Activated T-helper 9 cell treated with anti-CD3 and anti-CD28 coated beads, Interleukin-2, amount 50 U/mL, for 16 hours (primary cell): ENCODE results near the gene MINDY4.
"Not testable (repeated sequence)": the region's sequence is repeated elsewhere in the genome, so short reads cannot be mapped to it uniquely, and the experiment has no call there.

Experiments used
- DNase-seq: peaks from one replicate; pipeline ENCODE4 v3.0.0-alpha.2; 2020; ENCODE audit warnings: low read depth

MINDY4 gene

DNA sequence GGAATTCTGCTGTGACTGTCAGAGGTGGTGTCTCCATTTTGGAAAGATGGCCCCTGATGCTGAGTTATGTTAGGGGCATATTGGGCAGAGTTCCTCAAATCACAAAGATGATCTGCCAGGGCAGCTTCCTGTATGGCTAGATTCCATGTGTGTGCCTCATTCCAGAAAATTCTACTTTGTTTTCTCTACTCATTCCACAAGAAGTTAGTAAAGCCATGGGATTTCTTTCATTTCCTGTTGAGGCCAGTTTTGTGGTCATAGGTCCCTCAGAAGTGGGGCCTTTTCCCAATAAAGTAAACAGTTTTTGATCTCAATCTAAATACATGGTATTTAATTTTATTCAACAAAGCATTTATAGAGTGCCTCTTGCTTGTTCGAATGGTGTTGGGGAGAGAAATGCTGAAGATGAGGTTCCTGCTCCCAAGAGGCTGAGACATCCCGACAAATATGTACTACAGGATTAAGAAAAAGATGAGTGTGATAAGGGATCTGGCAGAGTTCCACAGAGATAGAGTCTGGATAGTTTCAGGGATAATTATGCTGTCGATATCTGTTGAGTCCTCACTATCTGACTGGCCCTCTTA lies 33.0 kb downstream of the MINDY4 start:
- no peak for DNase-seq

GRCh38 chr7:30805081-30805691 lies 34.0 kb downstream of the MINDY4 start:
- DNase-seq: no peak

- no peak for DNase-seq
Measured at GRCh38 chr7:30805931-30806330, 34.7 kb downstream of the MINDY4 start.

DNA sequence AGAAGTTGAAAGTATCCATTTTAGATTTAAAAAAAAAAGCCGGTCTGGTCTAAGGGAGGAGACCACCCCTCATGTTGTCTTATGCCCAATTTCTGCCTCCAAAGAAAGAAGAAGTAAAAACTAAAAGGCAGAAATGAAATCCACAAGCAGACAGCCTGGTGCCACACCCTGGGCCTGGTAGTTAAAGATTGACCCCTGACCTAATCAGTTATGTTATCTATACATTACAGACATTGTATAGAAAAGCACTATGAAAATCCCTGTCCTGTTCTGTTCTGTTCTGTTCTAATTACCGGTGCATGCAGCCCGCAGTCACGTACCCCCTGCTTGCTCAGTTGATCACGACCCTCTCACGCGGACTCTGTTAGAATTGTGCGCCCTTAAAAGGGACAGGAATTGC lies 36.3 kb downstream of the MINDY4 start:
- not testable (repeated sequence) for DNase-seq

- not testable (repeated sequence) for DNase-seq
Measured at GRCh38 chr7:30807941-30808340, 36.7 kb downstream of the MINDY4 start.

DNA sequence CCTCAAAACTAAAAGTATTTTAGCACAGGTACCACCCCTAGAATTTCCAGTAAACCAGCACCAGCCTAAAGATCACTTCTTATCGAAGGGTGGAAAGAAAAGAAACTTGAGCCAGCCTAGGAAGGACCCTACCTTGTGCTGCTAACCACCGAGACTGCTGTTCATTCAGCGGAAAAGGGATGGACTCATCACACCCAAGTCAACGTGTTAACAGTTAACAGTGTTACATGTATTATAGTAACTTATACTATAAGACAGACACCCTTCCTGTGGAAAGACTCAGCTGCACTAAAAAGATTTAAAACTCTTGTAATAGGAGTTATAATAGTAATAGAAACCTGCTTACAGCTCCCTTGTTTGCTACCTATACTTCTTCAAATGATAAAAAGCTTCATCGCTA lies 39.8 kb downstream of the MINDY4 start:
- DNase-seq: no peak

GRCh38 chr7:30812676-30813075 lies 41.5 kb downstream of the MINDY4 start:
- no peak for DNase-seq

- no peak for DNase-seq
Measured at GRCh38 chr7:30813466-30813865, 42.2 kb downstream of the MINDY4 start.

GRCh38 chr7:30814700-30815387 lies 43.6 kb downstream of the MINDY4 start:
- no peak for DNase-seq

GRCh38 chr7:30815388-30815854 lies 44.2 kb downstream of the MINDY4 start:
- no peak for DNase-seq

DNA sequence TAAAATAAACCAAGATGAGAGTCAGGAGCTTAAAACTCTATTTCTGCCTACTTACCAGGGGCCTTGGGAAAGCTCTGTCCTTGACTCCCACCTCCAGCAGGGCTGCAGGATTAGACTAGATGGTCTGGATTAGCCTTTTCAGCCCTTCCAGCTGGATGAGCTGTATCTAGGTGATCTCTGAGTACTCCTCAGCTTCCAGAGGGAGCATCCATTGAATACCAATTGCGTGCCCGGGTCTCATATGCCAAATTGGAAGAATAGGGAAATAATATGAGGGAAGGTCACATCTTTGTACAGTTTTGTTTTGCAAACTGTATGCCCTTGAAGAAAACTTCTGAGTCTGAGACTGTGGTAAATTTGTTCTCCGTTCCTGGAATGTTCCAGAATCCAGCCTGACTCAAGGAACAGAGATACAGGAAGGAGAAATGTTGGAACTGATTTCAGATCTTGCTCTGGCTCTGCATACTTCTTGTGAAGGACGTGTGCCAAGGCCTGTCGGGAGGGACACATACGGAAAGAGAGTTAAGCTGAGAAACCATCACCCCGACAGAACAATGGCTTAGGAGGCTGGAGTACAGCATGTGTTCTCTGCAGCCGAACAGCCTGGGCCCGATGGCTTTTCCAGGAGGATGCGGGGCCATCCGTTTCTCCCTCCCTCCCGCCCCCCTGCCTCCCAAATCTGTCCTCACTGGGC lies 44.9 kb downstream of the MINDY4 start:
- DNase-seq: no peak

GRCh38 chr7:30816645-30817370 lies 45.6 kb downstream of the MINDY4 start:
- no peak for DNase-seq

DNA sequence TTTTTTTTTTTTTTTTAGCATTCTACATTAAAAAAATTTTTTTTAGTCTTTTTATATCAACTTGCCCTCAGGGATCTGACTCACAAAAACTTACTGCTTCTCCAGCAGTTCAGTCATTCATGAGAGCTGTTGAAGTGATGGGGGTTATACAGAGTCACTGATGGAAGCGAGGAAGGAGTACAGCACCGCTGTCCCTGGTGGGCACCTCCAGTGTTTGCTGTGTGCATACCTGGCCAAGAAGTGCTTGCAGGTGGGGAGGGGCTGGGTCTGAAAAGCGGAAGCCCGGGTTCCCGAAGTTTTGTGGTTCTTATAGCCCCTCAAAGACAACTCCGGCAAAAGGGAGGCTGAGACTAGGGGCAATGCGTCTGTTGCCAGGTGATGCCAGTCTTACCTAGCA lies 46.2 kb downstream of the MINDY4 start:
- DNase-seq: no peak

- DNase-seq: no peak
Measured at GRCh38 chr7:30824821-30825720, 53.9 kb downstream of the MINDY4 start.

DNA sequence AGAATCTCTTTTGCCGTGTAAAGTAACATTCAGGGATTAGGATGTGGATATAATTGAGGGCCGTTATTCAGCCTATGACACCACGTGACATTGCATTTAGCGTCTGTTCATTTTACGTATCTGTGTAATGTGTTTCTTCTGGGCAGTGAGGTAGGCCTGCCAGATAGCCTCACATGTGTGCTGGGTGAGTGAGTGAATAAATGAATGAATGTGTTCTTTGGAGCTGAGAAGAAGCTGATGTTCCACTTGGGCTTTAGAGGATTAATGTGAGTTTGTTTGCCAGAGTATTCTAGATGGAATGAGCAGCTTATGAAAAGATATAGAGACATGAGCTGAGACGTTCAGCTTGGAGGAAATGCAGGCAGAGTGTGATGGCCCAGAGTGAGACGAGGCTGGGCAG lies 55.0 kb downstream of the MINDY4 start:
- no peak for DNase-seq

DNA sequence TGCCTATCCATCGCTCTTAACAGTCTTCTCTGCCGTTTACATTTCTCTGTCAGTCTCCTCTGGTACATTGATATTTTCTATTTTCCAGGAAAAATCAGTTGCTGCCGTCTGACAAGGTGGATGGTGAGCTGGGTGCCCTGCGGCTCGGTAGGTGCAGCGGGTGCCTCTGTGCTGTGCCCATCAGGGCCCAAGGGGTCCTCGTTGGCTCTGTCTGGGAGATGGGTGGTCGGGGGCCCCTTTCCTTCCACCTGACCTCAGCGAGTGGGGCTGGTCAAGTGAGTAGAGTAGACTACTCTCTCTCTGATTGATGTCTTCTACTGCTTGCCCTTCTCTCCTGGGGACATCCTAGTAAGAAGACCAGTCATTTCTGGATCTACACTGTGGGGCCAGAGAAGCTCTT lies 57.4 kb downstream of the MINDY4 start:
- DNase-seq: no peak

DNA sequence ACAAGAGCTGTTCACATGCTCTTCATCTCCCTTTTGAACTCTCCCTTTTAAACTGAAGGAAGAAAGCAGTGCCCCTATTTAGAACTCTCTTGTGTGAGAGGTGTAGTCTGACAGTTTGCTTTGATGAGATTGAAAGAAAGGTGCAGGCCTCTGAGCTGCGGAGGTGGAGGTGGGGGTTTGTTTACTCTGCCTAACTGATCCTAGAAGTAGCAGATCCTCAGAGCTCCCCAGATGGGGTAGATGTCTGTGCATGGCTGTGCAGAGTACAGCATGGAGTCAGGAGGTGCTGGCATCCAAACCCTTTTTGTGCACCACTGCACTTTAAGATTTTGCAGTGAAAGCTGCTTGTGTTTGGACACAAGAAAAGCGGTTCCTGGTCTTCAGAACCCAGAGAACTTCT lies 58.3 kb downstream of the MINDY4 start:
- no peak for DNase-seq

- no peak for DNase-seq
Measured at GRCh38 chr7:30831227-30831626, 60.0 kb downstream of the MINDY4 start.

DNA sequence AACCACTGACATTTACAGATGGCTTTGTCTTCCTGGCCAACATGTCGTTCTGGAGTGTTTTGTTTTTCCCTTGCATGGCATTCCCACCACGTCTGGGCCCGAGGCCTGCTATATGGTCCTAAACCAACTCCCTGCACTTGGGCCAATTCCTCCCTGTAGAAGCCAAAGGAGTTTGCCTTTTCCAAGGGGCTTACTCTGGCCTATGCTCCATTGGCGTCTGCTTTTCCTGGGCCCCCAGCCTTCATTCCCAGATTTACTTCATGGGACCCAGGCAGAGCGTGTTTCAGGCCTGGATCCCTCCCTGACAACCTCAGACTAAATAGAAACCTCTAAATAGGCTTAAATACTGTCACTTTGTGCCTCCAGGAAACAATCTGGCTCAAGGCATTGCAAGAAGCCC lies 60.7 kb downstream of the MINDY4 start:
- no peak for DNase-seq

DNA sequence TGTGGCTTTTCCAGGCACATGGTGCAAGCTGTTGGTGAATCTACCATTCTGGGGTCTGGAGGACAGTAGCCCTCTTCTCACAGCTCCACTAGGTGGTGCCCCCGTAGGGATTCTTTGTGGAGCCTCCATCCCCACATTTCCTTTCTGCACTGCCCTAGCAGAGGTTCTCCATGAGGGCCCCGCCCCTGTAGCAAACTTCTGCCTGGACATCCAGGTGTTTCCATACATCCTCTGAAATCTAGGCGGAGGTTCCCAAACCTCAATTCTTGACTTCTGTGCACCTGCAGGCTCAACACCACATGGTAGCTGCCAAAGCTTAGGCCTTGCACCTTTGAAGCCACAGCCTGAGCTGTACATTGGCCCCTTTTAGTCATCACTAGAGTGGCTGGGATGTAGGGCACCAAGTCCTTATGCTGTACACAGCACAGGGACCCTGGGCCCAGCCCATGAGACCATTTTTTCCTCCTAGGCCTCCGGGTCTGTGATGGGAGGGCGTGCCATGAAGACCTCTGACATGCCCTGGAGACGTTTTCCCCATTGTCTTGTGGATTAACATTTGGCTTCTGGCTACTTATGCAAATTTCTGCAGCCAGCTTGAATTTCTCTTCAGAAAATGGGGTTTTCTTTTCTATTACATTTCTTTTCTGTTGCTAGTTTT lies 62.9 kb downstream of the MINDY4 start:
- not testable (repeated sequence) for DNase-seq
